NT2/D1 (cell line): Measurements from ENCODE around the gene SMIM8.

Source experiments
- SUZ12 ChIP-seq: IDR thresholded peaks from 2 replicates; pipeline ENCODE4 v1.6.1; 2011; ENCODE audit not compliant: insufficient read length, insufficient read depth; ENCODE audit errors: extremely low read depth
- ZNF274 ChIP-seq: IDR thresholded peaks from 2 replicates; pipeline ENCODE4 v1.6.1; 2011; ENCODE audit warnings: mild to moderate bottlenecking, low read depth, low read length

GRCh38 chr6:87322304-87323212 is at the start of gene SMIM8:
- TF ChIP-seq SUZ12 (no peak), ZNF274 (no peak)
